ENCODE results near the gene SHROOM2.
"Not testable (repeated sequence)": the region's sequence is repeated elsewhere in the genome, so short reads cannot be mapped to it uniquely, and the experiment has no call there.

DNA sequence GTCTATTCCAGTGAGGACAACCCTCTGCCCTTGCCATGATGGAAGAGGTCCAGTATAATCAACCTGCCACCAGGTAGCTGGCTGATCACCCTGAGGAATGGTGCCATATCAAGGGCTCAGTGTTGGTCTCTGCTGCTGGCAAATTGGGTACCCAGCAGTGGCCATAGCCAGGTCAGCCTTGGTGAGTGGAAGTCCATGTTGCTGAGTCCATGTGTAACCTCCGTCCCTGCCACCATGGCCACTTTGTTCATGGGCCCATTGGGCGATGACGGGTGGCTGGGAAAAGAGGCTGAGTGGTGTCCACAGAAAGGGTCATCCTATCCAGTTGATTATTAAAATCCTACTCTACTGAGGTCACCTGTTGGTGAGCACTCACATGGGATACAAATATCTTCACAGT is 24.9 kb downstream of the SHROOM2 start:
- TF ChIP-seq, protein P1, sequence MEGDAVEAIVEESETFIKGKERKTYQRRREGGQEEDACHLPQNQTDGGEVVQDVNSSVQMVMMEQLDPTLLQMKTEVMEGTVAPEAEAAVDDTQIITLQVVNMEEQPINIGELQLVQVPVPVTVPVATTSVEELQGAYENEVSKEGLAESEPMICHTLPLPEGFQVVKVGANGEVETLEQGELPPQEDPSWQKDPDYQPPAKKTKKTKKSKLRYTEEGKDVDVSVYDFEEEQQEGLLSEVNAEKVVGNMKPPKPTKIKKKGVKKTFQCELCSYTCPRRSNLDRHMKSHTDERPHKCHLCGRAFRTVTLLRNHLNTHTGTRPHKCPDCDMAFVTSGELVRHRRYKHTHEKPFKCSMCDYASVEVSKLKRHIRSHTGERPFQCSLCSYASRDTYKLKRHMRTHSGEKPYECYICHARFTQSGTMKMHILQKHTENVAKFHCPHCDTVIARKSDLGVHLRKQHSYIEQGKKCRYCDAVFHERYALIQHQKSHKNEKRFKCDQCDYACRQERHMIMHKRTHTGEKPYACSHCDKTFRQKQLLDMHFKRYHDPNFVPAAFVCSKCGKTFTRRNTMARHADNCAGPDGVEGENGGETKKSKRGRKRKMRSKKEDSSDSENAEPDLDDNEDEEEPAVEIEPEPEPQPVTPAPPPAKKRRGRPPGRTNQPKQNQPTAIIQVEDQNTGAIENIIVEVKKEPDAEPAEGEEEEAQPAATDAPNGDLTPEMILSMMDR (IDR thresholded peaks at IDR 0.05): not testable (repeated sequence)
- TF ChIP-seq POLR2AphosphoS5, POLR2A, EP300 (IDR thresholded peaks at IDR 0.05): not testable (repeated sequence)
